A549 (cell line): ENCODE results near the gene PLEKHA1.

Source experiments
- CEBPB ChIP-seq, 2 experiments: fragments of >200 bp in 1 of 2; sonication (Bioruptor Twin) in 1 of 2; formaldehyde crosslinking in 1 of 2; IDR thresholded peaks; 2 replicates each; pipeline ENCODE4 v1.6.1; 2012 to 2016
- EP300 ChIP-seq, 2 experiments: fragments of >200 bp; sonication (Bioruptor Twin); formaldehyde crosslinking; IDR thresholded peaks; 2 replicates in 1 of 2; 3 replicates in 1 of 2; pipeline ENCODE4 v1.6.1; 2016 to 2017
- ESRRA ChIP-seq: fragments of 150-350 bp; IDR thresholded peaks from 2 replicates; pipeline ENCODE4 v1.6.1; 2014; ENCODE audit warnings: mild to moderate bottlenecking, low read length, borderline replicate concordance
- FOSL2 ChIP-seq, 2 experiments: fragments of 450-650 bp in 1 of 2; fragments of >200 bp in 1 of 2; sonication (Bioruptor Twin) in 1 of 2; formaldehyde crosslinking; IDR thresholded peaks; 2 replicates each; pipeline versions ENCODE4 v1.5.0 to v1.6.1; 2016 to 2020; ENCODE audit warnings: mild to moderate bottlenecking in 1 of 2, moderate library complexity in 1 of 2
- HEYL ChIP-seq: fragments of 250-450 bp; sonication (Bioruptor Pico); IDR thresholded peaks from 2 replicates; pipeline ENCODE4 v1.8.0; 2021; ENCODE audit warnings: mild to moderate bottlenecking, moderate library complexity
- KDM5A ChIP-seq: fragments of 200-600 bp; sonication (generic); IDR thresholded peaks from 2 replicates; pipeline ENCODE4 v1.6.1; 2016; ENCODE audit warnings: antibody characterized with exemption, mild to moderate bottlenecking
- MYC ChIP-seq: IDR thresholded peaks from 2 replicates; pipeline ENCODE4 v1.6.1; 2012; ENCODE audit warnings: mild to moderate bottlenecking, inconsistent platforms, low read length, improper control_type of control experiment, borderline replicate concordance
- POLR2A ChIP-seq: IDR thresholded peaks from 2 replicates; pipeline ENCODE4 v1.6.1; 2012; ENCODE audit warnings: mild to moderate bottlenecking, low read length
- RAD21 ChIP-seq, 2 experiments: fragments of >200 bp in 1 of 2; sonication (Bioruptor Twin) in 1 of 2; formaldehyde crosslinking in 1 of 2; IDR thresholded peaks in 1 of 2; conservative IDR thresholded peaks in 1 of 2; 2 replicates in 1 of 2; 3 replicates in 1 of 2; pipeline ENCODE4 v1.6.1; 2012 to 2018; ENCODE audit warnings: inconsistent platforms in 1 of 2
- RFX5 ChIP-seq: fragments of 450-650 bp; IDR thresholded peaks from 2 replicates; pipeline ENCODE4 v1.7.1; 2014; ENCODE audit warnings: antibody characterized with exemption, mild to moderate bottlenecking, moderate library complexity
- SREBF2 ChIP-seq: fragments of 450-650 bp; IDR thresholded peaks from 2 replicates; pipeline ENCODE4 v1.6.1; 2014; ENCODE audit warnings: mild to moderate bottlenecking, moderate library complexity
- TF ChIP-seq, protein P1 (sequence below): fragments of 200-600 bp; sonication (generic); IDR thresholded peaks from 2 replicates; pipeline ENCODE4 v1.6.1; 2016; ENCODE audit warnings: antibody characterized with exemption, mild to moderate bottlenecking, moderate library complexity
- TF ChIP-seq, protein P2 (sequence below): fragments of >200 bp; sonication (Bioruptor Twin); formaldehyde crosslinking; IDR thresholded peaks from 3 replicates; pipeline ENCODE4 v1.5.1; 2016
- TF ChIP-seq, protein P3 (sequence below): IDR thresholded peaks from 2 replicates; pipeline ENCODE4 v1.6.1; 2012

DNA sequence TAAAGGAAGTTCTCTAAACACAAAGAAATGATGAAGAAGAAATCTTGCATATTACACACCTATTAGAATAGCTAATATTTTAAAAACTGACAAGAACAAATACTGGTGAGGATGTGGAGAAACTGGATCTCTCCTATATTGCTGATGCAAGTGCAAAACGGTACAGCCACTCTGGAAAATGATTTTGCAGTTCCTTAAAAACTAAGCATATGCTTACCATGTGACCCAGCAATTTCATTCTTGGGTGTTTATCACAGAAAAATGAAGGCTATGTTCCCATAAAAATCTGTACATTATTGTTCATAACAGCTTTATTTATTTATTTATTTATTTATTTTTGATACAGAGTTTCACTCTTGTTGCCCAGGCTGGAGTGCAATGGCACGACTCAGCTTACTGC, 14.9 kb upstream of the PLEKHA1 start:
- TF ChIP-seq, protein P1, sequence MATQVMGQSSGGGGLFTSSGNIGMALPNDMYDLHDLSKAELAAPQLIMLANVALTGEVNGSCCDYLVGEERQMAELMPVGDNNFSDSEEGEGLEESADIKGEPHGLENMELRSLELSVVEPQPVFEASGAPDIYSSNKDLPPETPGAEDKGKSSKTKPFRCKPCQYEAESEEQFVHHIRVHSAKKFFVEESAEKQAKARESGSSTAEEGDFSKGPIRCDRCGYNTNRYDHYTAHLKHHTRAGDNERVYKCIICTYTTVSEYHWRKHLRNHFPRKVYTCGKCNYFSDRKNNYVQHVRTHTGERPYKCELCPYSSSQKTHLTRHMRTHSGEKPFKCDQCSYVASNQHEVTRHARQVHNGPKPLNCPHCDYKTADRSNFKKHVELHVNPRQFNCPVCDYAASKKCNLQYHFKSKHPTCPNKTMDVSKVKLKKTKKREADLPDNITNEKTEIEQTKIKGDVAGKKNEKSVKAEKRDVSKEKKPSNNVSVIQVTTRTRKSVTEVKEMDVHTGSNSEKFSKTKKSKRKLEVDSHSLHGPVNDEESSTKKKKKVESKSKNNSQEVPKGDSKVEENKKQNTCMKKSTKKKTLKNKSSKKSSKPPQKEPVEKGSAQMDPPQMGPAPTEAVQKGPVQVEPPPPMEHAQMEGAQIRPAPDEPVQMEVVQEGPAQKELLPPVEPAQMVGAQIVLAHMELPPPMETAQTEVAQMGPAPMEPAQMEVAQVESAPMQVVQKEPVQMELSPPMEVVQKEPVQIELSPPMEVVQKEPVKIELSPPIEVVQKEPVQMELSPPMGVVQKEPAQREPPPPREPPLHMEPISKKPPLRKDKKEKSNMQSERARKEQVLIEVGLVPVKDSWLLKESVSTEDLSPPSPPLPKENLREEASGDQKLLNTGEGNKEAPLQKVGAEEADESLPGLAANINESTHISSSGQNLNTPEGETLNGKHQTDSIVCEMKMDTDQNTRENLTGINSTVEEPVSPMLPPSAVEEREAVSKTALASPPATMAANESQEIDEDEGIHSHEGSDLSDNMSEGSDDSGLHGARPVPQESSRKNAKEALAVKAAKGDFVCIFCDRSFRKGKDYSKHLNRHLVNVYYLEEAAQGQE, result no peak
- TF ChIP-seq, protein P2, sequence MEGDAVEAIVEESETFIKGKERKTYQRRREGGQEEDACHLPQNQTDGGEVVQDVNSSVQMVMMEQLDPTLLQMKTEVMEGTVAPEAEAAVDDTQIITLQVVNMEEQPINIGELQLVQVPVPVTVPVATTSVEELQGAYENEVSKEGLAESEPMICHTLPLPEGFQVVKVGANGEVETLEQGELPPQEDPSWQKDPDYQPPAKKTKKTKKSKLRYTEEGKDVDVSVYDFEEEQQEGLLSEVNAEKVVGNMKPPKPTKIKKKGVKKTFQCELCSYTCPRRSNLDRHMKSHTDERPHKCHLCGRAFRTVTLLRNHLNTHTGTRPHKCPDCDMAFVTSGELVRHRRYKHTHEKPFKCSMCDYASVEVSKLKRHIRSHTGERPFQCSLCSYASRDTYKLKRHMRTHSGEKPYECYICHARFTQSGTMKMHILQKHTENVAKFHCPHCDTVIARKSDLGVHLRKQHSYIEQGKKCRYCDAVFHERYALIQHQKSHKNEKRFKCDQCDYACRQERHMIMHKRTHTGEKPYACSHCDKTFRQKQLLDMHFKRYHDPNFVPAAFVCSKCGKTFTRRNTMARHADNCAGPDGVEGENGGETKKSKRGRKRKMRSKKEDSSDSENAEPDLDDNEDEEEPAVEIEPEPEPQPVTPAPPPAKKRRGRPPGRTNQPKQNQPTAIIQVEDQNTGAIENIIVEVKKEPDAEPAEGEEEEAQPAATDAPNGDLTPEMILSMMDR, result no peak
- TF ChIP-seq POLR2A, result no peak
- no peak for TF ChIP-seq RFX5
- TF ChIP-seq HEYL (CRISPR knock-in tag), result no peak
- TF ChIP-seq EP300 (IDR thresholded peaks at IDR 0.05), result no peak
- TF ChIP-seq ESRRA, result no peak
- no peak for TF ChIP-seq MYC
- no peak for TF ChIP-seq CEBPB (IDR thresholded peaks at IDR 0.05)
- no peak for TF ChIP-seq KDM5A
- TF ChIP-seq, protein P3, sequence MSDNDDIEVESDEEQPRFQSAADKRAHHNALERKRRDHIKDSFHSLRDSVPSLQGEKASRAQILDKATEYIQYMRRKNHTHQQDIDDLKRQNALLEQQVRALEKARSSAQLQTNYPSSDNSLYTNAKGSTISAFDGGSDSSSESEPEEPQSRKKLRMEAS, result no peak
- no peak for TF ChIP-seq FOSL2 (IDR thresholded peaks at IDR 0.05)
- TF ChIP-seq FOSL2 (CRISPR knock-in tag; IDR thresholded peaks at IDR 0.05), result no peak
- TF ChIP-seq RAD21 (conservative IDR thresholded peaks at IDR 0.05 in 1 of 2, IDR thresholded peaks at IDR 0.05 in 1 of 2), result no peak
- no peak for TF ChIP-seq SREBF2
